Amygdala (tissue), 56 donors: ENCODE measurements around the gene DPF3.
"Not testable (repeated sequence)": the region's sequence is repeated elsewhere in the genome, so short reads cannot be mapped to it uniquely, and the experiment has no call there.

Source experiments
- DNase-seq, 56 donors: peaks; one replicate each; lab custom pipeline; 2025; lab: John Stamatoyannopoulos, UW

The DPF3 gene

GRCh38 chr14:72779679-72780078 lies 114.2 kb downstream of the DPF3 start:
- DNase-seq: no peak

GRCh38 chr14:72777636-72778035 lies 116.3 kb downstream of the DPF3 start:
- no peak for DNase-seq

- DNase-seq: no peak
These were observed 117.1 kb downstream of the DPF3 start for GRCh38 chr14:72776701-72777261.

GRCh38 chr14:72775923-72776554 lies 117.9 kb downstream of the DPF3 start:
- no peak for DNase-seq

- DNase-seq: no peak
These were observed 118.8 kb downstream of the DPF3 start for GRCh38 chr14:72774894-72775620.

GRCh38 chr14:72774141-72774540 lies 119.8 kb downstream of the DPF3 start:
- no peak for DNase-seq

GRCh38 chr14:72771561-72771960 lies 122.3 kb downstream of the DPF3 start:
- DNase-seq: no peak

GRCh38 chr14:72766296-72766695 lies 127.6 kb downstream of the DPF3 start:
- no peak for DNase-seq

GRCh38 chr14:72763892-72764291 lies 130.0 kb downstream of the DPF3 start:
- no peak for DNase-seq

- DNase-seq: no peak
These were observed 134.2 kb downstream of the DPF3 start for GRCh38 chr14:72759670-72760069.

GRCh38 chr14:72758993-72759392 lies 134.9 kb downstream of the DPF3 start:
- no peak for DNase-seq

GRCh38 chr14:72758420-72758819 lies 135.5 kb downstream of the DPF3 start:
- DNase-seq: no peak

GRCh38 chr14:72756967-72757366 lies 136.9 kb downstream of the DPF3 start:
- no peak for DNase-seq

GRCh38 chr14:72755766-72756165 lies 138.1 kb downstream of the DPF3 start:
- no peak for DNase-seq

GRCh38 chr14:72754949-72755348 lies 139.0 kb downstream of the DPF3 start:
- DNase-seq: no peak

- DNase-seq: no peak
These were observed 140.0 kb downstream of the DPF3 start for GRCh38 chr14:72753879-72754400.

GRCh38 chr14:72753044-72753710 lies 140.7 kb downstream of the DPF3 start:
- DNase-seq: no peak

GRCh38 chr14:72752034-72752412 lies 141.9 kb downstream of the DPF3 start:
- no peak for DNase-seq

- DNase-seq: no peak
These were observed 142.4 kb downstream of the DPF3 start for GRCh38 chr14:72751276-72752033.

GRCh38 chr14:72748921-72749320 lies 145.0 kb downstream of the DPF3 start:
- not testable (repeated sequence) for DNase-seq

- DNase-seq: no peak
These were observed 146.2 kb downstream of the DPF3 start for GRCh38 chr14:72747652-72748051.
